NCI-H69 (cell line): ENCODE data around the gene HINFP.
A peak's percentile ranks its signal among the peaks of the same experiment; 100 is the strongest.
"Not testable (repeated sequence)": the region's sequence is repeated elsewhere in the genome, so short reads cannot be mapped to it uniquely, and the experiment has no call there.

Source experiments
- DNase-seq: peaks from one replicate; lab custom pipeline; 2025; lab: John Stamatoyannopoulos, UW

The HINFP gene

DNA sequence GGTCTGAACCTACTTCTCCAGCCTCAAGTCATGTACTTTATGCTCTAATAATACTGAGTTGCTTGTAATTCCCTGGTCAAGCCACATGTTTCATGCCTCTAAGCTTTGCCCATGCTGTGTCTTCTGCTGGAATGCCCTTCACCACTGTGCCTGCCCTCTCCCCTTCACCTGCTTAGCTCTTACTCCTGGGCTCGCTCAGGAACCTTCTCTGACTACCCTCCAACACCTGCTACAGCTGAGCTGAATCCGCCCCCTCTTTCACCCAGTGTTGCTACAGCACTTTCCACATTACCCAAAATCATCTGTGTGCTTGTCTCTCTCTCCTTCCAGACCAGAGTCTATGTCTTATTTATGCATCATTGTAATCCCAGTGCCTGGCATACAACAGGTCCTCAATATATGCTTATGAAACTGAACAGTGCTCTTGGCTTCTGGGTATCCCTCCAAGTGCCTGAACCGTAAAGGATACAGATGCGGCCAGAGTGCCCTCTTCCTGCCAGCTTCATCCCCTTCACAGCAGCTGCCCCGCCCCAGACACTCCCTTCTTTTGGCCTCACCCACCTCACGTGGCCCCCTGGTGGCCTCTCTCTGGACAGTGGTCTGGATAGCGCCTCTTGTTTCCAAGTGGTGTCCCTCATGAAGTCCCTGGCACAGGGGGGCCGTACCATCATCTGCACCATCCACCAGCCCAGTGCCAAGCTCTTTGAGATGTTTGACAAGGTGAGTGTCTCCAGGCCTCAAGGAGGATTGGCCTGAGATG lies 34.5 kb downstream of the HINFP start:
- DNase-seq: peak; percentile 41

DNA sequence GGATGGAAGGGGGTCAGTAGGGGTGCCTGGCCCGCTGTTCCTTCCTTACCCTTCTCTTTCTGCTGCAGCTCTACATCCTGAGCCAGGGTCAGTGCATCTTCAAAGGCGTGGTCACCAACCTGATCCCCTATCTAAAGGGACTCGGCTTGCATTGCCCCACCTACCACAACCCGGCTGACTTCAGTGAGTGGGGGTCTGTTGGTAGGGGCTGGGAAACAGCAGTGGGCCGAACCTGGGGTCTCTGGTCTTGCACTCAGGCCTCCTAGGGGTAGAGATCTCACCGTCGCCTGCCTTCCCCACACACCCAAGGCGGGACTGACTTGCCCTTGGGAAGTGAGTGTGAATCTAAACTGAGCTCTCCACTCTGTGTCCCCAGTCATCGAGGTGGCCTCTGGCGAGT lies 35.1 kb downstream of the HINFP start:
- DNase-seq: no peak

DNA sequence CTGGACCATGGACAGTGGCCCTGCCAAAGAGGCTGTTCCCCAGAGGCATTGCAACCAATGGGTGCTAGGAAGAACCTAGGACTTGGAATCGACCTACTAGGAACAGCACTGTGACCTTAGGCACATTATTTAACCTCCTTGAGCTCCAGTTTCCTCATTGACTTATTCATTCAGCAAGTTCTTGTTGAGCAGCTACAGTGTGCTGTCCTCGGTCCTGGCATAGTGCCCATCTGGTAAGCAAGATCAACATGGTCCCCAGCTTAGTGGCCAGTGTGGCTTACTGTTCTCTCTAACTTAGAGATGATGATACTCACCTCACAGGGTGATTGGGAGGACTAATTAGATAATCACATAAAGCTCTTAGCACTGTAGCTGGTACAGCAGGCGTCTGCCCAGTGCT lies 35.7 kb downstream of the HINFP start:
- DNase-seq: peak; percentile 17

DNA sequence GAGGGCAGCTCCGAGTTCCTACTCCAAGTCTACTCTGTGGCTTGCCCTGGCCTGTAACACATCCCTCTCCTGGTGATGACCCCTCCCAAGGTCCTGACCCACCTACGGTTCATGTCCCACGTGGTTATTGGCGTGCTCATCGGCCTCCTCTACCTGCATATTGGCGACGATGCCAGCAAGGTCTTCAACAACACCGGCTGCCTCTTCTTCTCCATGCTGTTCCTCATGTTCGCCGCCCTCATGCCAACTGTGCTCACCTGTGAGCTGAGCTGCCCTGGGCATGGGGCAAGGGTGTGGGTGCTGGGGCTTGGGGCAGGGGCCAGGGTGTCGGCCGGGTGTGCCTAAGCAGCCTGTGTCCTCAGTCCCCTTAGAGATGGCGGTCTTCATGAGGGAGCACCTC lies 37.1 kb downstream of the HINFP start:
- DNase-seq: no peak

DNA sequence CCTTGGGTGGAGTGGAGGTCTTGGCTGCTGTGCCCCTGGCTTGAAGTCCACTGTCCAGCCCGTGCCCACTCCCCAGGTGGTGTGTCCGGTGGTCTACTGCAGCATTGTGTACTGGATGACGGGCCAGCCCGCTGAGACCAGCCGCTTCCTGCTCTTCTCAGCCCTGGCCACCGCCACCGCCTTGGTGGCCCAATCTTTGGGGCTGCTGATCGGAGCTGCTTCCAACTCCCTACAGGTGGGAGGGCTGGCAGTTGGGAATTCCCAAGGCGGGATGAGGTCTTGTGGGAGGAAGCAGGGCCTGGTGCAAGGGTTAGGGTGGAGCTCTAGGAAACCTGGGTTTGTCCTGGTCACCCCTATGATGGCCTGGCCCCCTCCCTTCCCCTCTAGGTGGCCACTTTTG lies 38.8 kb downstream of the HINFP start:
- DNase-seq: no peak

DNA sequence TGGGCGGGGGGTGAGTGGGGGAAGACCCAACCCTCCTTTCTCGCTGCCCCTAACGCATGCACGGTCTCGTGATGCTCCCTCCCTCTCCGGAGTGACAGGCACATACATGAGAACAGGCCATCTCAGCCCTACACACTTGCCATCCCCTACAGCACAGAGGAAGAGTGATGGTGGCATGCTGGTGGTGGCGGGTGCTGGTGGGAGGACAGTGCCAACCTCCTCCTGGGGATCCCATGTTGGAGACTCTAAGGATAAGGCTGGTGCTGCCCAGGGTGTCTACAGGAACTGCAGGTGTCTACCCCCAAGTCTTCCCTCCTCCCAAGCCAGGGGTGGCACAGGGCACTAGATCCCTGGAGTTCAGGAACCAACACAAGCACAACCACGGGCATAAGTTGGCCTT lies 40.5 kb downstream of the HINFP start:
- DNase-seq: no peak

DNA sequence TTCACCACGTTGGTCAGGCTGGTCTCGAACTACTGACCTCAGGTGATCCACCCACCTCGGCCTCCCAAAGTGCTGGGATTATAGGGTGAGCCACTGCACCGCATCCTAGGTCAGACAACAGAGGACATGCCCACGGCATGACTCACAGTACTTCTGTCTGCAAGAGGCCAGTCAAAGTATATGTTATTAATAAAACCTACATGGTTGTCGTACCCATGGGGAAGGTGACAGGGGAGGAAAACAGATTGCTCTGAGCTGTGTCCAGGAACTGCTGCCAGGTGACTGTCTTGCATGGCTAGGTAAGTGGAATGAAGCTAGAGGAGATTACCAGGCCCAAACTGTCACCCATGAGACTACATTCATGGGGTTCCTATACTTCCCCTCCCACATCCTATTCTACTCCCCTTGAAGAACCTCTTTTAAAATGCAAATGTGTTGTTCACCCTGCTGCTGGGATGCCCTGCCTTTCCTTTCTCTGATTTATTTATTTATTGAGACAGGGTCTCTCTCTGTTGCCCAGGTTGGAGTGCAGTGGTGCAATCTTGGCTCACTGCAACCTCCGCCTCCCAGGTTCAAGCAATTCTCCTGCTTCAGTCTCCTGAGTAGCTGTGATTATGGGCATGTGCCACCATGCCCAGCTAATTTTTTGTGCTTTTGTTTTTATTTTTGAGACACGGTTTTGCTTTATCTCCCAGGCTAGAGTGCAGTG lies 45.1 kb downstream of the HINFP start:
- DNase-seq: no peak

DNA sequence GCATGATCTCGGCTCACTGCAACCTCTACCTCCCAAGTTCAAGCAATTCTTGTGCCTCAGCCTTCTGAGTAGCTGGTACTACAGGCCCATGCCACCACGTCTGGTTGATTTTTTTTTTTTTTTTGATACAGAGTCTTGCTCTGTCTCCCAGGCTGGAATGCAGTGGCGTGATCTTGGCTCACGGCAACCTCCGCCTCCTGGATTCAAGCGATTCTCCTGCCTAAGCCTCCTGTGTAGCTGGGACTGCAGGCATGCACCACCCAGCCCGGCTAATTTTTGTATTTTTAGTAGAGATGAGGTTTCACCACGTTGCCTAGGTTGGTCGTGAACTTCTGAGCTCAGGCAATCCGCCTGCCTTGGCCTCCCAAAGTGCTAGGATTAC lies 45.7 kb downstream of the HINFP start:
- DNase-seq: not testable (repeated sequence)

DNA sequence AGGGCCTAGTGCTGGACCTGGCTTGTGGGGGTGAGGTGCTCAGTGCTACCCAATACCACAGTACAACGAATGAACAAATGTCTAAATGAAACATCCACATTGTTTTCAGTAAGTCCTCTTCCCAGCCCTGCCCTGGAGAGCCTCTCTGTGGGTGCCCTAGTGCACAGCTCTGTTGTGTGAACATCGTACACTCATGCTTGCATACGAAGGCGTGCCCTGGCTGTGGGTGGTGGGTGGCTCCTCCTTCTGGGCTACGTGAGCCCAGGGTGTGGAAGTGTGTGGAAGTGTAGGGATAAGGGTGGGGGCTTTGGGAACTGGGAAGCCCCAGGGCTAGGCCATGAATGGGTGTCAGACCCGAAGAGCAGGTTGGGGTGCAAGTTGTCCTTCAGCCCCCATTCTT lies 46.6 kb downstream of the HINFP start:
- DNase-seq: no peak

DNA sequence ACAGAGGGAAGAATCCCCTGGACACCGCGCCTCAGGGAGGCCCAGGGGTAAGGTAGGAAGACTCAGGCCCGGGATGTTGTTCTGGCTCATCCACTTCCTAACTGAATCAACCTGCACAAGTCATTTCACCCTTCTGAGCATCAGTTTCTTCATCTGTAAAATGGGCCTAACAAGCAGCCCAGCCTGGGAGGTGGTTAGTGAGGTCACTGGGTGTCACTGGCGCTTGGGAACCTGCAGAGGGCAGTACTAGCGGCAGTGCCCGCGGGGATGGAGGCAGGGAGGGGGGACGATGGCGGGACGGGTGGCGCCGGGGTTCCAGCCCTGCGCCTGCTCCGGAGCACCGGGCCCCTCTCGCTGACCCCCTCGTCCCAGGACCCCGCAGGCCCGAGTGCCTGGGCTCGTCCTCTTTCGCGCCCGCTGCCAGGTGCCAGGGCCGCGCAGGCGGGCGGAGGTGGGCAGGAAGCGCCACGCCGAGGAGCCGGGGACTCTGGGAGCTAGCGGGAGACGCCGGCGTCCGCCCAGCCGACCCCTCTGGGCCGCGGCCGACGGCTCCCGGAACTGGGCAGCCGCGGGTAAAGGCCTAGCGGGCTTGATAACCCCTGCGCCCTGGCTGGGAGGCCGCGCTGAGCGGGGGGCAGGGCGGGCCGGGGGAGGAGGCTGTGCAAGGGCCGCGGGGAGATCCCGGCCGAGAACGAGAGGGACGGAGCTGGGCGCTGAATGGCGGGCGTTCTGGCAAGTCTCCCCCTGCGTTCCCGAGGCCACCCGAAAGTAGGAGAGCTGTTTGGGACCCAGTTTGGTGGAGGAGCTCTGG lies 47.3 kb downstream of the HINFP start, which contains the start of gene NLRX1:
TSS of gene NLRX1 (plus strand) at position 255 of the 811 bp plus-strand sequence. CDS start 2,679 bp downstream, outside the sequence.
- peak; percentile 90 for DNase-seq

DNA sequence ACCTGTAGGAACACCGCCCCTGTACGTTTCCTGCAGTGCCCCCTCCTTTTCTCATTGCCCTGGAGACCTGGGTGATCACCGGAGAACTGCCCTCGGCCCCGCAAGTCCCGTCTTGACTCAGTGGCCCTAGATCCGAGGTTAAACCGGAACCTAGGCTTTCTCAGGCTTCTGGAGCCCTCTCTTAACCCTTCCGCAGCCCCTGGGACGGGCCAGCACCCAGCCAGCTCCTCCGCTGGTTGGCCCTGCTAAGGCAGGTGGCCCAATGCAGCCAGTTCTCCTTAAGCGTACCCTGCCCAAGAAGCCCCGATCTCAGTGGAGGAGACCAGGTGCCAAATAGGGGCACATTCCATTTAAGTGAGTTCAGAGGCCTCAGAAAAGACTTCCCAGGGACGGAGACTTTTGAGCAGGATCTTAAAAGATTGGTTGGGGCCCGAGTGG lies 47.9 kb downstream of the HINFP start:
- peak; percentile 54 for DNase-seq

DNA sequence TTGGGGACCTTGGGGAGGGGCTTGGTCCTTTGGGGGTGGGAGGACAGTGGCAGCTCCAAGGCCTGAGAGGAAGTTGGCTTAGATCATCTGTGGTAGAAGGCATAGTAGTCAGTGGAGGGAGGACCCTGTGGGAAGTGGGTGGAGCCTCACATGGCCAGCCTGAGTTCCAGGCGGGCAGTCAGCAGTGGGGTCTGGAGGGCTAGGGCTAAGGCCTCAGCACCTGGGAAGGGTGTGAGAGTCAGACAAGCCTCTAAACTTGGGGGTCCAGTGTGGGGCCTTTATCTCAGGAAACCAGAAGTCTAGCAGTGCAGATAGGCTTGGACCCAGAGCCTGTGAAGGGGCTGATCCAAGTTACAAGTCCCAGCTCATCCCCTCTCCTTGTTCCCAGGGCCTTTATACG lies 51.1 kb downstream of the HINFP start:
- no peak for DNase-seq

DNA sequence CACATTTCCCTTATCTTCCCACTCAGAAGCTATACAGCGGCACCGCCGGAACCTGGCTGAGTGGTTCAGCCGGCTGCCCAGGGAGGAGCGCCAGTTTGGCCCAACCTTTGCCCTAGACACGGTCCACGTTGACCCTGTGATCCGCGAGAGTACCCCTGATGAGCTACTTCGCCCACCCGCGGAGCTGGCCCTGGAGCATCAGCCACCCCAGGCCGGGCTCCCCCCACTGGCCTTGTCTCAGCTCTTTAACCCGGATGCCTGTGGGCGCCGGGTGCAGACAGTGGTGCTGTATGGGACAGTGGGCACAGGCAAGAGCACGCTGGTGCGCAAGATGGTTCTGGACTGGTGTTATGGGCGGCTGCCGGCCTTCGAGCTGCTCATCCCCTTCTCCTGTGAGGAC lies 52.1 kb downstream of the HINFP start:
- no peak for DNase-seq

DNA sequence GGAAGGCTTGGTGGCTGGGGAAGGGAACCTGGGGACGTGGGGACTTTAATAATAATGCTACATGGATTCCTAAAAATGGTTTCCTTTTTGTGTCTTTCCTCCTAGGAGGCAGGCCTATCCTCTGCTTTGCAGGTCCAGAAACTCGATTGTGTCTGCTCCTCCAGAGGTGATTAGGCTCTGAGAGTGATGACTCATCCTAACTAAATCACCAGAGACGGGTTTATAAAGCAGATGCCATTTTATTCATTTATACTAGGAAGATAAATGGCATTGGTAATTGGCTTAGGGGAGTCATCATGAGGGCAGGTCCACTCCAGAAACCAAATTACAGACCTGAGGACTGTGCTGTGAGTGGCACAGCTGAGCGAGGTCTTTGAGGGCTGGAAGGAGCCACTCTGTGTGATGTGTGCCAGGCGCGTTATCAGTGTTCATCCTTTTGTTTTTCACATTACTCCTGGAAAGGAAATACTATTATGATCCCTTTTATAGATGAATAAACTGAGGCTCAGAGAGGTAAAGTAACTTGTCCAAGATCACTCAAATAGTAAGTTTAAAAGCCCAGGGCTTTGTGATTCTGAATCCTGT lies 54.2 kb downstream of the HINFP start:
- peak; percentile 82 for DNase-seq

DNA sequence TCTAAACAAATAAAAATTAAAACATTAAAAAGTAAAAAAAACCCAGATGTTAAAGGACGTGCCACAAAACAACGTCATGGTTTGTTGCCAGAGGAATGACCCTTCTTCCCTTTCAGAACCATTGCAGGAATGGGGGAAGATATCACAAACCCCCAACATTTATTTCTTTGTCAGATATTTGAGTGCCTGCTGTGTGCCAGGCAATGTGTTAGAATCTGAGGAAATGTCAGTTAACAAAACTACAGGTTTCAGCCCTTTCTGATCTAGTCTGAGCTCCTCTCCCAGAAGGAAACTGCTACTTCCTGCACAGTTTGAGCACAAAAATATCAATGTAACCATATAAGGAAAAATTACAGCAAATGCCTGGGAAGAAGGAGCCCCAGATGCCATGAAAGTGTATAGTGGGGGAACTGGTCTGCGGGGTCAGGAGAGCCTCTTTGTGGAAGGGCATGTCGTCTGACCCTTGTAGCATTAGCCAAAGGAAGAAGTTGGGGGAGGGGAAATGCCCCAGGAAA lies 56.8 kb downstream of the HINFP start:
- DNase-seq: no peak

DNA sequence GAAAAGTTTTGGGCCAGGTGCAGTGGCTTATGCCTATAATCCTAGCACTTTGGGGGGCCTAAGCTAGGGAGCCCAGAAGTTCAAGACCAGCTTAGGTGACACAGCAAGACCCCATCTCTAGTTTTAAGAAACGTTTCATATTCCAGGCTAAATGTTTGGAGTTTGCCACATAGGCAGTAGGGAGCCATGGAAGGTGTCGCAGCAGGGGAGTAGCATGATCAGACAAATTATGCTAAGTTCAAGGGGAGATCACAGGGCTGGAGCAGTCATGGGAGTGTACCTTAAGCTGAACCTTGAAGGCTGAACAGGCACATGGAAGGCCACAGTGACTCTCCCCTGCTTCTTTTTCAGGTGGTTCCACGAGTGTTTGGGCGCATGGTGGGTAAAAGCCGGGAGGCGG lies 58.0 kb downstream of the HINFP start:
- DNase-seq: no peak

DNA sequence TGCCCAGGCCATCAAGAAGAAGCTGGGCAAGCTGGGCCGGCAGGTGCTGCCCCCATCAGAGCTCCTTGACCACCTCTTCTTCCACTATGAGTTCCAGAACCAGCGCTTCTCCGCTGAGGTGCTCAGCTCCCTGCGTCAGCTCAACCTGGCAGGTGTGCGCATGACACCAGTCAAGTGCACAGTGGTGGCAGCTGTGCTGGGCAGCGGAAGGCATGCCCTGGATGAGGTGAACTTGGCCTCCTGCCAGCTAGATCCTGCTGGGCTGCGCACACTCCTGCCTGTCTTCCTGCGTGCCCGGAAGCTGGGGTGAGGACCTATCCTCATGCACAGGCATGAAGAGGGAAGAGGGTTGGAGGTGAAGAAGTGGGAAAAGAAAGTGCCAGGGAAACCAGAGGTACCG lies 58.6 kb downstream of the HINFP start:
- peak; percentile 96 for DNase-seq

DNA sequence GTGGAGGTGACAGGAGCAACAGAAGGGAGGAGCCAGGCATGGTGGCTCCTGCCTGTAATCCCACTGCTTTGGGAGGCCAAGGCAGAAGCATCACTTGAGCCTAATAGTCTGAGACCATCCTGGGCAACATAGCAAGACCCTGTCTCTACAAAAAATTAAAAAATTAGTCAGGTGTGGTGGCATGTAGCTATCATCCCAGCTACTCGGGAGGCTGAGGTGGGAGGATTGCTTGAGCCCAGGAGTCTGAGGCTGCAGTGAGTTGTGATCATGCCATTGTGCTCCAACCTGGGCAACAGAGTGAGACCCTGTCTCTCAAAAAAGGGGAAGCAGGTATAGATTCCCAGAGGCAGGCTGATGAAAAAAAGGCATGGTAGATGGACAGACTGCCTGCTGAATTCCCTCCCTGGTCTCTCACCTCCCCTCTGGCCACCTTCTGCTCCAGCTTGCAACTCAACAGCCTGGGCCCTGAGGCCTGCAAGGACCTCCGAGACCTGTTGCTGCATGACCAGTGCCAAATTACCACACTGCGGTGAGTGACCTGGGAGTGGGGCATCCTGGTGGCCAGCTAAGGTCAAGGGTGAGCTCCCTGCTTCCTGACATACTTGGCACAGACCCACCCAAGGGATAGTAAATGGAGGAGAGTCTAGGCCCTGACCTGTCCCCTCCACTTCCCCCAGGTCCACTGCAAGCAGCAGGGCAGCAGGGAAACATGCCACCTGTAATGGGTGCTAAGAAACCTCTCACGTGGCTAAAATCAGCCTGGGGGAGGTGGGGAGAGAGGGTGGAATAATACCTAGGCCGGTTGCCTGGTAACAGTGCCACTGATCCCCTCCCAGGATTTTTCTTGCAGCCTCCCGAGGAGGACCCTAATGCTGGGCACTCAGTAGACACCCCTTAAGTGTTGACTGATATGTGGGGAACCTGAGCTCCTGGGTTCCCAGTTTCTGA lies 59.6 kb downstream of the HINFP start:
- DNase-seq: no peak

DNA sequence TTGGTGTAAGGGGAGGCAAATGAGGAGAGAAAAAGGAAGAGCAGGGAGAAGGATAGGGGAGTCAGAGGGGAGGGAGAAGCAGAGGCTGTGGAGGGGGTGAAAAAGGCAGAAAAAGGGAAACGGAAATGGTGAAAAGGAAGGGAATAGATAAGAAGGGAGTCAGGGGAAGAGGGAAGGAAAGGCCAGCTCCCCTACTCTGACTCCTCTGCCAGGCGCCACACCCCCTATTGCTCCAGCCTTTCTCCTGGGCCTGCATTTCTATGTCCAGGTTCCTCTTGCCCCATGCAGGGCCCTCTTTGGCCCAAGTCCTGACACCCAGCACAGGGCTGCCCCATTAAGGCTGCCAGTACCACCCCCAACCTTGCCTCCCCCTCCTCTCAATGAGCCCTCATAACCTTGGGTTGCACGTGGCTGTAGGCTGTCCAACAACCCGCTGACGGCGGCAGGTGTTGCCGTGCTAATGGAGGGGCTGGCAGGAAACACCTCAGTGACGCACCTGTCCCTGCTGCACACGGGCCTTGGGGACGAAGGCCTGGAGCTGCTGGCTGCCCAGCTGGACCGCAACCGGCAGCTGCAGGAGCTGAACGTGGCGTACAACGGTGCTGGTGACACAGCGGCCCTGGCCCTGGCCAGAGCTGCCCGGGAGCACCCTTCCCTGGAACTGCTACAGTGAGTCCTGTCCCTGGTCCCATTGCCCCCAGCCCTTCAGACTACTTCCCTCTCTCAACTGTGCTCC lies 60.5 kb downstream of the HINFP start:
- DNase-seq: peak; percentile 60

DNA sequence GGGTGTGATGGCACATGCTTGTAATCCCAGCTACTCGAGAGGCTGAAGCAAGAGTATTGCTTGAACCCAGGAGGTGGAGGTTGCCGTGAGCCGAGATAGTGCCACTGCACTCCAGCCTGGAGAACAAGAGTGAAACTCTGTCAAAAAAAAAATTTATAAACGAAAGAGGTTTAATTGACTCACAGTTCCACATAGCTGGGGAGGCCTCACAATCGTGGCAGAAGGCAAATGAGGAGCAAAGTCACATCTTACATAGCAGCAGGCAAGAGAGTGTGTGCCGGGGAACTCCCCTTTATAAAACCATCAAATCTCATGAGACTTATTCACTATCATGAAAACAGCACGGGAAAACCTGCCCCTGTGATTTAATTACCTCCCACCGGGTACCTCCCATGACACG lies 63.0 kb downstream of the HINFP start:
- not testable (repeated sequence) for DNase-seq
